HG03521 (cell line): ENCODE measurements around the gene ADGRG3.

Source experiments
- ATAC-seq: cut with Tn5 transposase; IDR thresholded peaks from one replicate; pipeline ENCODE4 v1.9.1; 2021; ENCODE audit warnings: mild to moderate bottlenecking, moderate library complexity; ENCODE audit not compliant: unreplicated experiment

The ADGRG3 gene

DNA sequence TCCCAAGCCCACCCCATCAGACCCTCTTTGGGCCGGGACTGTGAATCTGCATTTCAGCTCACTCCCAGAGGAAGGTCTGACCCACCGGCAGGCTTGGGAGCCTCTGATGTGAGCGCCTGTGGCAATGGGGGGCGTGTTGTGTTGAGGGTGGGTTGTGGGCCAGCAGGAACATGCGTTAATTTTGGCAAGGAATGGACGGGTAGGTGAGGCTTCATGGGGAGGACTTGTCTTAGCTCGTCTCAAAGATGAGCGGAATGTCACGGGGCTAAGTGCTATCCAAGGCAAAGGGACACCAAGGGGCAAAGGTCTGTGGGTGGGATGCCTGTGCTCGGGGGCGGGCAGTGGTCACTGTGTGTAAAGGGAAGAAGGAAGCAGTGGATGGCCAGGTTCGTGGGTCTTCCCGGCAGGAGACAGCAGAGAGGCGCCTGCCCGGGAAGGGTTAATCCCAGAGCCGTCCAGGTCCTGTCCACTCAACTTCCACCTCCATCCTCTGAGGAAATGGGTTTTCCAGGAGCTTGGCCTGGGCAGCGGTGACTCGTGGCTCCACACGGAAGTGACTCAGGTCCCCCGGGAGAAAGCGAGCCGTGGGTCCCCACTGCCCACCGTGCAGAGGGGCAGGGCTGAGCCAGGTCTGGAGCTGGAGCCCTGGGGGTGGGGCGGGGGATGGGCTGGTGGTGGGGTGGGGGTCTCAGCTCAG is 22.3 kb upstream of the ADGRG3 start:
- no peak for ATAC-seq

DNA sequence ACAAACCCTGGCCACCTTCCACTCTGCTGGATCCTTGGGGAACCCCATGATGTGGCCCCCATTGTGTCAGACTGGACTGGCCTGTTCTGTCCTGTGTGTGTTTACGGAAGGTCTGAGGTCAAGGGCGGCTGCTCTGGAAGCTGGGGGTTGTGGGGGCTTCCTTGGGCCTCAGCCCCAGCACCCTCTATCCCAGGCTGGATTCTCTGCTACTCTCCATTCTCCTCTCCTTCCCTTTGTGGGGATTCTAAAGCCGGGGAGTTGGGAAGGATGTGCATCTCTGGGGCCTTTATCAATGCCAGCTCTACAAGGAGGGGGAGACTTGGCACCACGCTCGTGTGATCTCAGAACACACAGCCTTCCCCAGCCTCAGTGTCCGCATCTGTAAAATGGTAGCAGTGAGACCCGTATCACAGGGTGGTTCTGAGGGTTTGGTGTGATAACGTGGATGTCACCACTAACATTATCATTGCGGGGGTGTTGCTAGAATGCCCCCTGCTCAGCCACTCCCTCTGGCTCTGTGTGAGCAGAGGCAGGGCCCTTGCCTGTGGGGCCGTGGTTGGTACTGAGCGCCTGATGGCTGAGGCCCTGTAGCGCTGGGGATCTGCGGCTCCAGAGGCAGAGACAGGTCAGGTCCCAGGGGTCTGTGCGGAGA is 21.6 kb upstream of the ADGRG3 start:
- no peak for ATAC-seq

DNA sequence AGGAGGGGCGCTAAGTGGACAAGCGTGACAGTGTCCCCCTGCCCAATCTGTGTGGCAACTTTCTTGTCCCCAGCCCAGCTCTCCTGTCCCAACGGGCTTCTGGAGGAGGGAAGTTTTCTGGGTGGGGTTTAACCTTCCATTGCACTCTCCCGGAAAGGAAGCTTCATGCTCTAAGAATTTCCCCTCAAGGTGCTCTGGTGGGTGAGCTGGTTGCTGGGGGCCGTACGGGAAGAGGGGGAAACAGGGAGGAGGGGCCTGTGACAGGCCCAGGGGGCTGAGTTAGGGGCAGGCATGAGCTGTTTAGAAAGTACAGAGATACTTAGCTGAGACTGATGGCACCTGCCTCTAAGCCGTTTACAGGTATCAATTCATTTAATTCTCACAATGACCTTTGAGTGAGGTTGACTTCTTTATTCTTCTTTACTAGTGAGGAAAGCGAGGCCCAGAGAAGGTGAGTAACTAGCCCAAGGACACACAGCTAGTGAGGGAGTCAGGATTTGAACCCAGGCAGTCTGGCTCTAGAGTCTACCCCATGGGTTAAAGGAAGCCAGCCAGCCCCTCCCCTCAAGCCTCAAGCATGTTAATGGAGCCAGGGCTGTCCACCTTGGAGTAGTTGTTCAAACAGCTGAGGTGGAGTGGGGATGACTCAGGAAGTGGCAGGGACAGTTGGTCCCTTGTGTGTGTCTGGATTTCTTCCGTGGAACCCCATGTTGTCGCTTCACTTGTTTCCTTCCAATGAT is 20.8 kb upstream of the ADGRG3 start:
- no peak for ATAC-seq

DNA sequence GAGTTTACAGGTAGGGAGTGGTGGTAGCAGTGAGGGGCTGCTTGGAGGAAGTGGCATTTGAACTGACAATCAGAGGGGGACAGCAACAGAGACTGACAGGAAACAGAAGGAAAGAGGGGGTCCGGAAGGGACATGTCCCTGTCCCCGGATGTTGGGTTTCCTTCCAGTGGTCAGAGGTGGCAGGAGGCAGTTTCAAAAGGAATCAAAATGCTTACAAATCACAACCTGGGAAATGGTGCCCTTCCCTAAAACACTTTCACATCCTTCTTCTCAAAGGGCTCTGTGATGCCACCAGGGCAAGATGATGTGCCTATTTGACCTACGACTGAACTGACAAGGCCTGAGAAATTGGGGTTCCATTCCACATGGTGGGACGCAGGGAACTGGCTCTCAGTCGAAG is 20.0 kb upstream of the ADGRG3 start:
- no peak for ATAC-seq

DNA sequence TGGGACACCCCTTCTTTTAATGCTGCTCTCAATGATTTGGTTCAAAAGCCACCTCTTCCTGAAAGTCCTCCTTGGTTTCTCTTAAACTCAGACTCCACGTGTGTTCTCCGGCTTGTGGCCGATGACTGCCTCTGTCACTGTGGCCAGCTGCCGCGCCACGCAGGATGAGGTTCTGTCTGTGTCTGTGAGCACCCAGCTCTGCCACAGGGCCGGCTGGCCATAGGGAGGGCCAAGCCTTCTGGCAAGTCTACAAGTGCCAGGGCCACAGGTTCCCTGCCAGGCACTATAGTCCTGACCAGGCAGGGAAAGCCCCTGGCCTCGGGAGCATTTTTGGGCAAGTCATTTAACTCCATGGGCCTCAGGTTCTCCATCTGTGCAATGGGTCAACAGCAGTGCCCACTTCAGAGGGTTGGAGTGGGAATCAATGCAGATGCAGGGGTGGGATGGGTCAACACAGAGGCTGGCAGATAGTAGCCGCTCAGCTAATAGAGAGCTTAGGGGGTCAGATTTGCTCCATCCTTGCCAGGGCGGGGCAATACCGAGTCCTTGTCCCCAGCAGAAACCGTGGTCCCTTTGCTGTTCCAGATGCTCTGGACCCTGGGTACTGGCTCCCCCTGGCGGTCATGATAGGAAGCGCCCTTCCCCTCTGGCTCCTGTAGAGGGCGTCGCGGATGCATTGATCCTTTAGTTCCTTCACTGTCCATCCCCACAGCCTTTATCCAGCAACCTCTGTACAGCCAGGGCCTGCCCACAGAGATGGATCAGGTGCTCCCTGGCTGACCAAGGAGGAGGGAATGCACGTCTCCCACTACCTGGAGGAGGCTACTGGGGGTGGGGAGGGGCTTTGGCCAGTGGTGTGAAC is 19.3 kb upstream of the ADGRG3 start:
- no peak for ATAC-seq

DNA sequence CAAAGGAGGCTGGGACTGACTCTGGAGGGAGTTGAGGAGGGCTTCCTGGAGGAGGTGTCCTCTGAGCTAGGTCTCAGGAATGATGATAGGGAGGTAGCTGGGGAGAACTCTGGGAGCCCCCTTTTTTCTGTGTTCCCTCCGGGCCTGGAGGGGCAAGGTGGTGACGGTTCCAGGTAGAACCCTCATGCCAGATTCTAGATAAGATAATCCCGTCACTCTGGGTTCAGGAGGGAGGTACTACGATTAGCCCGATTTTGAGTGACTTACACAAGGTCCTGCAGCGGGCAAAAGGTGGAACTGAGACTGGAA is 18.7 kb upstream of the ADGRG3 start:
- ATAC-seq: no peak

DNA sequence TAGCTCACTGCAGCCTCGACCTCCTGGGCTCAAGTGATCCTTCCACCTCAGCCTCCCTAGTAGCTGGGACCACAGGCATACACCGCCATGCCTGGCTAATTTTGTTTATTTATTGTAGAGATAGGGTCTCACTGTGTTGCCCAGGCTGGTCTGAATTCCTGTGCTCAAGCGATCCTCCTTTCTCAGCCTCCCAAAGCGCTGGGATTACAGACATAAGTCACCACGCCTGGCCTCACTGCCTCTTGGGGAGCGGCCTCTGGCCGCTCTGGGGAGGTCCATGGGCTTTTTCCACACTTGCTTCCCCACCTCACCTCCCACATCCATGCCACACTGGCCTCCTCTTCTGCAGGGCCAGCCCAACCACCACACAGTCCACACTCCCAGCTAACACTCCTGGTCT is 18.3 kb upstream of the ADGRG3 start:
- no peak for ATAC-seq

- ATAC-seq: no peak
Observed at GRCh38 chr16:57651344-57652333, 16.5 kb upstream of the ADGRG3 start.

DNA sequence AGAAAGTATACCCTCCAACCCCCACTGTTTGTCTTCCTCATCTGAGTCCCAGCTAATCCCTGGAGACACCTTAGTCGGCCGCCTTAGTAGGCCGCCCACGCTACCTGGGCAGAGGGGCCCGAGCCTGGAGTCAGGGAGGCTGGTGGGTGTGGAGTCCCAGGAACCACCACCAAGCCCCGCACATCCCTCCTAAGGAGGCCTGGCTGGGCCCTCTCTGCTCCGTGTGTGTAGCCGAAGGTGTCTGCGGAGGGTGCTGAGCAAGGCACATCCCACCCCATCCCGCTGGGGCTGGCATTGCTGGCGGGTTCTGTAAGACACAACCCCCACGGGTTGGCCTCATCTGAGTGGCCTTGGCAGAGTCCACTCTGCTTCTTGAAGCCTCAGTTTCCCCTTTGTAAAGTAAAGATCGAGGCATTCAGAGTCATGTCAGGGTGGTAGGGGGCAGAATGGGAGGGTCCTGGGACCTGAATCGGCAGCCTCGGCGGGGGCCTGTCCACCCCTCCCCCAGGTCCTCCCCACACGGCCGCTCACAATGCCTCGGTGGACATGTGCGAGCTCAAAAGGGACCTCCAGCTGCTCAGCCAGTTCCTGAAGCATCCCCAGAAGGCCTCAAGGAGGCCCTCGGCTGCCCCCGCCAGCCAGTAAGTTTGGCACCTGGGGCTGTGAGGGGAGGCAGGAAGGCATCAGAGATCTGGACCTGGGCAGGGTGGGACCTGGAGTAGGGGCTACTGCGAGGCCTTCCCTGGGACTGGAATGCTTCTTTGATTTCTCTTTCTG is 15.2 kb upstream of the ADGRG3 start:
- ATAC-seq: no peak

GRCh38 chr16:57653936-57654335 is 14.2 kb upstream of the ADGRG3 start:
- no peak for ATAC-seq

DNA sequence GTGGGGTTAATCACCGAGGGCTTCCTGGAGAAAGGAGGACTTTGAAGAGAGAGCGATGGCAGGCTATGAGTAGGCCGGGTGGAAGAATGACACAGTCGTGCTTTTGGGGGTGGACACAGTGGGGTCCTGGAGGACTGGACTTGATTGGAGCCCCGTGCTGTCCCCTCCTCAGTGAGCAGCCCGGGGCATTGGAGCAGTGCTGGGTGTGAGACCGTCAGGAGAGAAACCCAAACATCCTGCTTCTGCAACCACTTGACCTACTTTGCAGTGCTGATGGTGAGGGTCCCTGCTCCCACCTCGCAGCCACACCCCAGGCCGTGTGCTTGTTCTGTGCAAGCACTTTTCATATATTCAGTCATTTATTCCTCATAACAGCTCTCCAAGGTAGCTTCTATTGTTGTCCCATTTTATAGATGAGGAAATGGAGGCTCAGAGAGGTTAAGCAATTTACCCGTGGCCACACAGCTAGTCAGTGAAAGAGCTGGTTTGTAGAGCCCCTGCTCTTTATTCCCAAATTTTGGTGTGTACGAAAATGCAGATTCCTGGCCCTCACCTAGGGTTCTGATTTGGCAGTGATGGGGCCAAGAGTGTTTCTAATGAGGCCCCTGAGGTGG is 11.7 kb upstream of the ADGRG3 start:
- ATAC-seq: no peak

DNA sequence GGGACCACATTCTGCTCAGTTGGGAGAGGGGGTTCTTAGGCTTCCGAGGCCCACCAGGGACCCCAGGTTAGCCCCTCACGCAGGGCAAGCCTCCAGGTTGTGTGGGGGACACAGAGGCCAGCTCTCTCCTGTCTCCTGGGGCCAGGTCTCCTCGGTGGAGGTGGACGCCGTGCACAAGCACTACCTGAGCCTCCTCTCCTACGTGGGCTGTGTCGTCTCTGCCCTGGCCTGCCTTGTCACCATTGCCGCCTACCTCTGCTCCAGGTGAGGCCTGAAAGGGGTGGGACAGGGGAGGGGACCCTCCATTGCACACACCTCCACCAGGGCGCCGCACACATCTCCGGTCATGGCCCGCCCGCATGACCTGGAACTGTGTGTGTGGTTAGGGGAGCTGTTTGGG is 10.9 kb upstream of the ADGRG3 start:
- ATAC-seq: no peak

DNA sequence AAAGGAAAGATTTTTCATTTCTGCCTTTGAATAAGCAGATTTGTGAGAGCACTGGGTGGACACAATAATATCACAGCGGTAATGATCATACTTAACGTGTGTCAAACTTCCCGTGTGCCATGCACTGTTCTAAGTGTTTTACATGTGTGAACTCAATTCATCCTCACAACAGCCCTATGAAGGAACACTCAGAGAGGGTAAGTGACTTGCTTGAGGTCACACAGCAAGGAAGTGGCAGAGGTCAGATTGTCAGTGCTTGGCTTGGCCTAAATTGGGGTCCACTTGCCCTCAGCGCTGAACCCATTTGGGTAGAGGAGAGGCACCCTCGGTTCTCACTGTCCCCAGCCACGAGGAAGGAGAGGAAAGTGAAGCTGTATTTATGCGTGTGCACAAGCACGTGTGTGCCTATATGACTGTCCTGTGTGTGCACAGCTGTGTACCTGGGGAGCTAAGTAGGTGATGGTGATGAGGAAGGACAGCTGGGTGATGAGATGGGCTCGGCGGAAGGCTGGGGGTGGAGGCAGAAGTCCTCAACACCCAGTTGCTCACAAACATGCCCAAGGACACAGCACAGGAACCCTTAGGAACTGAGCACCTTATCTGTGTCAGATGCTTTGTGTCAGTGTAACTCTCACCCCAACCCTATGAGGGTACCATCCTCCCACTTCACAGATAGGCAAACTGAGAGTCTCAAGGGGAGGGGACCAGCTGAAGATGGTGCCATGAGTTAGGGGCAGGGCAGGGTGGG is 9.8 kb upstream of the ADGRG3 start:
- no peak for ATAC-seq

DNA sequence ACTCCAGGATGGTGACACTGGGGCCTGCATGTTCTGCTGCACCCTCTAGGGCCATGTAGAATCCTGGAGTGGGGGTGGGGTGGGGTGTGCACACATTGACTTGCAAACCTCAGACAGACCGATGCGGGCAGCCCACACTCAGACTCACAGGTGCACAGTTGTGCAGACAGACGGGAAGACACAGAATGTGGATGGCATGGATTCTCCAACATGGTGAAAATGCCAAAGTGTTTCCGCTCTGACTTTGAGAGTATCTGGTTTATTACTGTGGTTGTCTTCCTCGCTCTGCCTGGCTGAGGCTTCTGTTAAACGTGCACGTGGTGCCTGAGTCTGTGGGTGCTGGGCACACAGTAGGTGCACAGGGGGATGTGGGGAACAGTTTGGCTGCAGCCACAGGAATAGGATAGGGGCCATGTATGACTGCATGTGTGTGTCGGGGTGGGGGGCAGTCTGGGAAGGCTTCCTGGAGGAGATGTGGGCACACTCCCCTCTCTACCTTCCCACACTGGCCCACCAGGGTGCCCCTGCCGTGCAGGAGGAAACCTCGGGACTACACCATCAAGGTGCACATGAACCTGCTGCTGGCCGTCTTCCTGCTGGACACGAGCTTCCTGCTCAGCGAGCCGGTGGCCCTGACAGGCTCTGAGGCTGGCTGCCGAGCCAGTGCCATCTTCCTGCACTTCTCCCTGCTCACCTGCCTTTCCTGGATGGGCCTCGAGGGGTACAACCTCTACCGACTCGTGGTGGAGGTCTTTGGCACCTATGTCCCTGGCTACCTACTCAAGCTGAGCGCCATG is 9.0 kb upstream of the ADGRG3 start:
- no peak for ATAC-seq

DNA sequence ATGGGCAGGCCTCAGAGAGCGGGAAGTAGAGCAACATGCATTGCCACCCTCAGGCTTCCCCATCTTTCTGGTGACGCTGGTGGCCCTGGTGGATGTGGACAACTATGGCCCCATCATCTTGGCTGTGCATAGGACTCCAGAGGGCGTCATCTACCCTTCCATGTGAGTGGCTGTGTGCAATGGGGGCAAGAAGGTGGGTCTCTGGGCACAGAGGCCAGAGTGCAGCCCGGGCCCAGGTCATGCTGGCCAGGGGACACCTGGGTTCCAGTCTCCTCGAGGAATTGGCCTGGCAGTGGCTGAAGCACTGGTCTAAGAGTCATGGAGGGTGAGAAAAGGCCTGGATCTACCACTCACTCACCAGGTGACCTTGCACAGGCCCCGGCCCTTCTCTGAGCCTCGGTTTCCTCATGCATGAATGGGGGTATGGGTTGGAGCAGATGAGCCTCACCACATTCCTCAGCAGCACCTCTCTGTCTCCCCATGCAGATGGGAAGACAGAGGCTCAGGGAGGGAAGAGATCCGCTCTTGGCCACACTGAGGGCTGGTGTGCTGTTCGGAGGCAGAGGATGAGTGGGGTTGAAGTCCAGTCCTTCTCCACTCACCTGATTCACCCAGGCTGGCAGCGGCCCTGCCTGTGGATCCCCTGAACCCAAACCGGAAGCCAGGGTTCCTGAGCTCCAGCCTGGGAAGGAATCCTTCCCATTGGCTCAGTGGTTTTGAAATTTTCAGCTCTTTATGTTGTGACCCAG is 7.2 kb upstream of the ADGRG3 start:
- no peak for ATAC-seq

GRCh38 chr16:57661510-57661909 is 6.6 kb upstream of the ADGRG3 start:
- no peak for ATAC-seq
